B cell (primary cell): ENCODE data around the gene ZNF774. TPM values are rescaled to one million over a fixed set of nuclear protein-coding genes. Genes with fewer than 3 reads are reported as not detected.

ENCODE experiments used
- ATAC-seq: fragments of 200-7000 bp; cut with Tn5 transposase; one replicate; pipeline ENCODE4 v1.10.0; 2021; ENCODE audit warnings: low read depth, mild to moderate bottlenecking, moderate number of reproducible peaks, moderate library complexity
- CTCF ChIA-PET: fragments of 350-600 bp; sonication (Branson Sonifier 250); formaldehyde crosslinking; loops from one replicate; lab custom pipeline; 2021; ENCODE audit warnings: antibody characterized with exemption, inconsistent platforms; lab: Charles Lee
- POLR2A ChIA-PET: fragments of 350-600 bp; sonication (Branson Sonifier 250); formaldehyde crosslinking; loops from one replicate; lab custom pipeline; 2021; ENCODE audit warnings: antibody characterized with exemption; lab: Charles Lee
- DNase-seq: peaks from one replicate; pipeline ENCODE4 v3.0.0; 2013
- H2AFZ ChIP-seq: 2 replicates; pipeline ENCODE4 v1.6.1; 2012; ENCODE audit warnings: mild to moderate bottlenecking, low read depth, low read length; ENCODE audit not compliant: insufficient read depth, poor library complexity, severe bottlenecking
- H3K27ac ChIP-seq, 2 donors: 1 replicate in 1 of 2; 2 replicates in 1 of 2; pipeline ENCODE4 v1.5.1; 2012 to 2013; ENCODE audit warnings: low read length in 2 of 2, mild to moderate bottlenecking in 2 of 2, moderate library complexity in 1 of 2
- H3K27me3 ChIP-seq, 4 experiments: fragments of 200-600 bp in 1 of 4; sonication (generic) in 1 of 4; replicated peaks in 1 of 4; 1 replicate in 2 of 4; 2 replicates in 2 of 4; pipeline versions ENCODE4 v1.6.1 to v1.7.0; 2013 to 2016; ENCODE audit warnings: low read length in 3 of 4, mild to moderate bottlenecking in 2 of 4, mixed read lengths in 1 of 4, moderate library complexity in 1 of 4; ENCODE audit not compliant: insufficient read depth in 4 of 4, control insufficient read depth in 3 of 4; ENCODE audit errors: control extremely low read depth in 1 of 4
- H3K36me3 ChIP-seq, 2 experiments: replicated peaks in 1 of 2; 1 replicate in 1 of 2; 2 replicates in 1 of 2; pipeline versions ENCODE4 v1.6.1 to v1.7.1; 2013; ENCODE audit warnings: low read length in 1 of 2; ENCODE audit not compliant: insufficient read depth in 2 of 2, control insufficient read depth in 1 of 2; ENCODE audit errors: control extremely low read depth in 1 of 2, extremely low read depth in 1 of 2
- H3K4me1 ChIP-seq, 2 donors: fragments of 200-600 bp in 1 of 2; sonication (generic) in 1 of 2; 1 replicate in 1 of 2; 2 replicates in 1 of 2; pipeline versions ENCODE4 v1.5.1 to v1.6.1; 2013 to 2017; ENCODE audit warnings: low read length in 2 of 2; ENCODE audit not compliant: control insufficient read depth in 2 of 2, insufficient read depth in 2 of 2
- H3K4me2 ChIP-seq: replicated peaks from 2 replicates; pipeline ENCODE3; 2012; ENCODE audit warnings: mild to moderate bottlenecking, low read depth, low read length; ENCODE audit not compliant: poor library complexity, severe bottlenecking
- H3K4me3 ChIP-seq, 5 experiments: fragments of 200-600 bp in 1 of 5; sonication (generic) in 1 of 5; 1 replicate in 3 of 5; 2 replicates in 2 of 5; pipeline versions ENCODE4 v1.5.1 to v1.7.0; 2011 to 2016; ENCODE audit warnings: low read length in 4 of 5, mild to moderate bottlenecking in 4 of 5, low read depth in 2 of 5, control low read depth in 1 of 5, moderate library complexity in 1 of 5; ENCODE audit not compliant: insufficient read depth in 1 of 5; ENCODE audit errors: control extremely low read depth in 1 of 5, extremely low read depth in 1 of 5
- H3K79me2 ChIP-seq: fragments of 200-600 bp; sonication (generic); one replicate; pipeline ENCODE4 v1.6.0; 2016; ENCODE audit warnings: low read length; ENCODE audit not compliant: control insufficient read depth, insufficient read depth
- H3K9ac ChIP-seq: fragments of 200-600 bp; sonication (generic); 2 replicates; pipeline ENCODE4 v1.6.1; 2017; ENCODE audit warnings: mild to moderate bottlenecking, low read length, moderate library complexity
- H3K9me3 ChIP-seq, 3 donors: one replicate each; pipeline versions ENCODE4 v1.6.1 to v1.7.1; 2013; ENCODE audit warnings: low read length in 2 of 3; ENCODE audit not compliant: control insufficient read depth in 2 of 3, insufficient read depth in 1 of 3; ENCODE audit errors: control extremely low read depth in 1 of 3
- H4K20me1 ChIP-seq: 2 replicates; pipeline ENCODE4 v1.6.0; 2012; ENCODE audit warnings: mild to moderate bottlenecking, low read length; ENCODE audit not compliant: insufficient read depth, control insufficient read depth, poor library complexity, severe bottlenecking
- H3K27ac Mint-ChIP-seq: one replicate; pipeline ENCODE4 v1.8.0; 2021; ENCODE audit warnings: mixed read lengths
- H3K27me3 Mint-ChIP-seq: one replicate; pipeline ENCODE4 v1.8.0; 2021; ENCODE audit warnings: mixed read lengths
- H3K4me1 Mint-ChIP-seq: one replicate; pipeline ENCODE4 v1.8.0; 2021; ENCODE audit warnings: mixed read lengths
- H3K4me3 Mint-ChIP-seq: one replicate; pipeline ENCODE4 v1.8.0; 2021; ENCODE audit warnings: mixed read lengths
- H3K9me3 Mint-ChIP-seq: one replicate; pipeline ENCODE4 v1.8.0; 2022; ENCODE audit warnings: mixed read lengths; ENCODE audit not compliant: insufficient read depth
- CTCF ChIP-seq: fragments of 200-600 bp; IDR thresholded peaks from one replicate; pipeline ENCODE4 v1.8.0; 2022; ENCODE audit warnings: antibody characterized with exemption, mild to moderate bottlenecking
- EZH2 ChIP-seq: IDR thresholded peaks from 2 replicates; pipeline ENCODE4 v1.6.1; 2012; ENCODE audit warnings: borderline replicate concordance, low read depth, mild to moderate bottlenecking, moderate library complexity, low read length; ENCODE audit not compliant: insufficient read depth, poor library complexity, severe bottlenecking
- WGBS: methylation state at CpG from one replicate; pipeline ENCODE4 v1.1.5; 2013; ENCODE audit warnings: missing lambda C conversion rate; ENCODE audit not compliant: insufficient coverage; 5-methylcytosine and 5-hydroxymethylcytosine counted together
- intact Hi-C: fragments of 100-400 bp; cut with micrococcal nuclease; formaldehyde crosslinking; loops from one replicate; pipeline ENCODE4 v1.10.0; 2022
- polyA plus RNA-seq: library from polyadenylated mRNA; depleted of rRNA; stranded (reverse); fragments of >200 nt; gene quantifications from 2 replicates; pipeline ENCODE4 v1.2.3, GENCODE V29; 2012
- total RNA-seq, 2 donors: library from RNA; stranded (reverse); fragments of 120-200 nt in 1 of 2; gene quantifications; 1 replicate in 1 of 2; 2 replicates in 1 of 2; pipeline versions ENCODE4 v1.2.3 to v1.2.4, GENCODE V29; 2013 to 2022

ZNF774 gene
- total and polyA plus RNA-seq, 2 donors (not counting 1 experiment from before 2014, with no cell fraction given) = 0.19 to 0.54 TPM

- CTCF ChIA-PET = interaction anchor here (0.6 to 2.5 kb wide), 4 partner anchors 13 to 1410 kb away, joined by 3 to 9 read pairs (median 6); no protein-coding TSS in a partner anchor
- Mint-ChIP-seq H3K4me1 (peaks cover 5% of the 10 kb centered on the region), H3K27me3 (no peaks in the 10 kb centered on the region), H3K4me3 (no peak overlapping the region), H3K9me3 (no peaks in the 10 kb centered on the region), H3K27ac (no peak overlapping the region)
- H3K9ac ChIP-seq = no peak overlapping the region
- no peaks in the 10 kb centered on the region for H3K9me3 ChIP-seq
- peaks cover 0 to 3% (median 2%) of the 10 kb centered on the region in 4 experiments for H3K27me3 ChIP-seq
- intact Hi-C loops = no loop called here
- DNase-seq = no peak
- WGBS = no CpG with 5 or more reads among the region's 5 CpGs
- ATAC-seq = no peak
- H4K20me1 ChIP-seq = no peaks in the 10 kb centered on the region
- no peaks in the 10 kb centered on the region for H3K79me2 ChIP-seq
- H3K4me3 ChIP-seq = no peak overlapping the region
- no peak overlapping the region for H3K4me2 ChIP-seq
- no peak overlapping the region for H2AFZ ChIP-seq
- TF ChIP-seq EZH2 (no peak), CTCF (no peak)
- POLR2A ChIA-PET = interaction anchor here (0.7 kb wide), 1 partner anchor 407 kb away, joined by 3 read pairs; no protein-coding TSS in a partner anchor
- H3K4me1 ChIP-seq = peaks cover 3 to 6% of the 10 kb centered on the region in 2 donors
- H3K27ac ChIP-seq = no peak overlapping the region
- no peaks in the 10 kb centered on the region for H3K36me3 ChIP-seq
These were observed 36.7 kb upstream of the ZNF774 start for GRCh38 chr15:90315278-90315982.

- Histone ChIP-seq H3K4me3 (no peak overlapping the region), H3K4me1 (peaks cover 3 to 7% of the 10 kb centered on the region in 2 donors), H3K9ac (no peak overlapping the region), H3K27ac (no peak overlapping the region), H4K20me1 (no peaks in the 10 kb centered on the region), H3K4me2 (no peak overlapping the region), H3K79me2 (no peaks in the 10 kb centered on the region), H3K9me3 (no peaks in the 10 kb centered on the region), H3K36me3 (no peaks in the 10 kb centered on the region), H2AFZ (no peak overlapping the region), H3K27me3 (peaks cover 0 to 3% (median 2%) of the 10 kb centered on the region in 4 experiments)
- intact Hi-C loops = no loop called here
- Mint-ChIP-seq H3K4me3 (no peak overlapping the region), H3K27me3 (no peaks in the 10 kb centered on the region), H3K4me1 (peaks cover 5% of the 10 kb centered on the region), H3K9me3 (no peaks in the 10 kb centered on the region), H3K27ac (no peak overlapping the region)
- ATAC-seq (no peak), DNase-seq (no peak)
- ChIA-PET CTCF (interaction anchor here (0.7 to 2.5 kb wide), 3 partner anchors 10 to 17 kb away, joined by 3 to 9 read pairs (median 5); no protein-coding TSS in a partner anchor), POLR2A (no interaction called here)
- 83% methylated on average over 1 of the region's 4 CpGs for WGBS
- TF ChIP-seq EZH2 (no peak), CTCF (no peak)
These were observed 35.9 kb upstream of the ZNF774 start for GRCh38 chr15:90316139-90316538.
